Endodermal cell (in vitro differentiated cells): ENCODE results near the gene MYL12A. TPM values are rescaled to one million over a fixed set of nuclear protein-coding genes. Genes with fewer than 3 reads are reported as not detected.
A peak's percentile ranks its signal among the peaks of the same experiment; 100 is the strongest.

Experiments used
- DNase-seq: peaks from one replicate; pipeline ENCODE4 v3.0.0-alpha.2; 2017
- H3K27ac ChIP-seq: 2 replicates; pipeline ENCODE4 v1.5.1; 2013; ENCODE audit warnings: mild to moderate bottlenecking, low read depth, low read length, moderate library complexity
- H3K27me3 ChIP-seq: 2 replicates; pipeline ENCODE4 v1.6.1; 2013; ENCODE audit warnings: mild to moderate bottlenecking, low read length, moderate library complexity; ENCODE audit not compliant: insufficient read depth, control insufficient read depth, poor library complexity, severe bottlenecking
- H3K36me3 ChIP-seq: 2 replicates; pipeline ENCODE4 v1.7.0; 2013; ENCODE audit warnings: mild to moderate bottlenecking, low read length, moderate library complexity; ENCODE audit not compliant: control insufficient read depth, insufficient read depth
- H3K4me1 ChIP-seq: one replicate; pipeline ENCODE4 v1.7.0; 2013; ENCODE audit warnings: low read length; ENCODE audit not compliant: control insufficient read depth, insufficient read depth
- H3K4me3 ChIP-seq: 2 replicates; pipeline ENCODE4 v1.5.1; 2013; ENCODE audit warnings: mild to moderate bottlenecking, low read length, moderate library complexity
- H3K9ac ChIP-seq: 2 replicates; pipeline ENCODE4 v1.6.1; 2013; ENCODE audit warnings: mild to moderate bottlenecking, low read length, moderate library complexity; ENCODE audit not compliant: poor library complexity, severe bottlenecking; ENCODE audit errors: extremely low read depth
- H3K9me3 ChIP-seq: 2 replicates; pipeline ENCODE4 v1.6.1; 2013; ENCODE audit warnings: mild to moderate bottlenecking, low read length, moderate library complexity; ENCODE audit not compliant: control insufficient read depth
- H3K27ac Mint-ChIP-seq: 2 replicates; pipeline ENCODE4 v1.8.0; 2020; ENCODE audit warnings: mixed read lengths
- H3K27me3 Mint-ChIP-seq: 2 replicates; pipeline ENCODE4 v1.8.0; 2021; ENCODE audit warnings: mild to moderate bottlenecking, mixed read lengths; ENCODE audit not compliant: insufficient read depth
- H3K36me3 Mint-ChIP-seq: 2 replicates; pipeline ENCODE4 v1.8.0; 2020; ENCODE audit warnings: low read depth, mixed read lengths
- H3K4me1 Mint-ChIP-seq: 2 replicates; pipeline ENCODE4 v1.8.0; 2020; ENCODE audit warnings: mixed read lengths
- H3K4me3 Mint-ChIP-seq: 2 replicates; pipeline ENCODE4 v1.8.0; 2020; ENCODE audit warnings: mild to moderate bottlenecking, moderate library complexity, mixed read lengths
- H3K9me3 Mint-ChIP-seq: 2 replicates; pipeline ENCODE4 v1.8.0; 2020; ENCODE audit warnings: mild to moderate bottlenecking, mixed read lengths
- WGBS, 2 experiments: methylation state at CpG; one replicate each; pipeline versions ENCODE4 v1.1.5 to v1.1.7; 2013; ENCODE audit warnings: missing lambda C conversion rate in 2 of 2, mixed read lengths in 1 of 2; ENCODE audit not compliant: insufficient coverage in 1 of 2, insufficient read length in 1 of 2; 5-methylcytosine and 5-hydroxymethylcytosine counted together
- total RNA-seq, 2 donors: library from RNA; stranded (reverse); fragmentation: NEBNext Ultra II Directional in 1 of 2; extraction: Animal tissue kit (Norgen Biotek cat#: 25700) in 1 of 2; gene quantifications; 2 replicates in 1 of 2; 3 replicates in 1 of 2; pipeline ENCODE4 v1.2.1, GENCODE V29; 2021
- TF ChIP-seq, protein P1 (sequence below): fragments of 200-600 bp; sonication (generic); conservative IDR thresholded peaks from 2 replicates; pipeline ENCODE4 v1.5.0; 2021; ENCODE audit warnings: antibody characterized with exemption, mild to moderate bottlenecking

The MYL12A gene
- total RNA-seq, 2 donors from 2014 or later = 267 to 271 TPM

DNA sequence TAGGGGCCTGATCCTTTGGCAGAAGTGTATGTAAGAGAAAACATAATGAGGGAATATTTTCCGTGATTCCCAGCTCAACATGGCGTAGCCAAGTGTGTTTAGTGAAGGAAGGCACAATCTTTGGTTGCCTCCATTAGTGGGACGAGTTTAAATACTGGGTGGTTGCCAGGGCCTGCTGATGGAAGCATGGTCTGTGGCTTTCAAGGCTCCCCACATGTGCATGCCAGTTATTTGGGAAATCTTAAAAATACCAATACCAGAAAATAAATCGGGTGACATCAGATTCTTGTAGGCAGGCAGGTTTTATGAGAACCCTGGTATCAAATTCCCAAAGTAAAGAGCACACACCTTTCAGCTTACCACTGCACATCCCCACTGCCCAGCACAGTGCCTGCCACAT is 7.1 kb downstream of the MYL12A start:
- Histone ChIP-seq H3K4me3 (no peak overlapping the region), H3K9me3 (no peaks in the 10 kb centered on the region), H3K4me1 (peaks cover 19% of the 10 kb centered on the region), H3K36me3 (peaks cover 83% of the 10 kb centered on the region), H3K27ac (no peak overlapping the region), H3K9ac (no peak overlapping the region), H3K27me3 (no peaks in the 10 kb centered on the region)
- TF ChIP-seq, protein P1, sequence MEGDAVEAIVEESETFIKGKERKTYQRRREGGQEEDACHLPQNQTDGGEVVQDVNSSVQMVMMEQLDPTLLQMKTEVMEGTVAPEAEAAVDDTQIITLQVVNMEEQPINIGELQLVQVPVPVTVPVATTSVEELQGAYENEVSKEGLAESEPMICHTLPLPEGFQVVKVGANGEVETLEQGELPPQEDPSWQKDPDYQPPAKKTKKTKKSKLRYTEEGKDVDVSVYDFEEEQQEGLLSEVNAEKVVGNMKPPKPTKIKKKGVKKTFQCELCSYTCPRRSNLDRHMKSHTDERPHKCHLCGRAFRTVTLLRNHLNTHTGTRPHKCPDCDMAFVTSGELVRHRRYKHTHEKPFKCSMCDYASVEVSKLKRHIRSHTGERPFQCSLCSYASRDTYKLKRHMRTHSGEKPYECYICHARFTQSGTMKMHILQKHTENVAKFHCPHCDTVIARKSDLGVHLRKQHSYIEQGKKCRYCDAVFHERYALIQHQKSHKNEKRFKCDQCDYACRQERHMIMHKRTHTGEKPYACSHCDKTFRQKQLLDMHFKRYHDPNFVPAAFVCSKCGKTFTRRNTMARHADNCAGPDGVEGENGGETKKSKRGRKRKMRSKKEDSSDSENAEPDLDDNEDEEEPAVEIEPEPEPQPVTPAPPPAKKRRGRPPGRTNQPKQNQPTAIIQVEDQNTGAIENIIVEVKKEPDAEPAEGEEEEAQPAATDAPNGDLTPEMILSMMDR = no peak
- H3K4me3 Mint-ChIP-seq = no peak overlapping the region
- H3K36me3 Mint-ChIP-seq = peaks cover 52% of the 10 kb centered on the region
- peak overlapping the region; percentile 22 for H3K27ac Mint-ChIP-seq
- H3K9me3 Mint-ChIP-seq = no peaks in the 10 kb centered on the region
- no peaks in the 10 kb centered on the region for H3K27me3 Mint-ChIP-seq
- DNase-seq = no peak
- 95 to 100% methylated on average over 3 to 4 of the region's 4 CpGs for WGBS, 2 experiments
- H3K4me1 Mint-ChIP-seq = peaks cover 48% of the 10 kb centered on the region

GRCh38 chr18:3255611-3256165 is 8.1 kb downstream of the MYL12A start:
- WGBS, 2 experiments = 85 to 93% methylated on average over 3 to 5 of the region's 5 CpGs
- peaks cover 52% of the 10 kb centered on the region for H3K36me3 Mint-ChIP-seq

GRCh38 chr18:3256693-3257626 is 9.4 kb downstream of the MYL12A start:
- WGBS, 2 experiments = 90 to 97% methylated on average over 5 of the region's 5 CpGs
- Histone ChIP-seq H3K36me3 (peaks cover 72% of the 10 kb centered on the region), H3K9me3 (no peaks in the 10 kb centered on the region), H3K4me3 (peak overlapping the region; percentile 22), H3K9ac (no peak overlapping the region), H3K27ac (no peak overlapping the region), H3K4me1 (peaks cover 19% of the 10 kb centered on the region), H3K27me3 (no peaks in the 10 kb centered on the region)
- no peaks in the 10 kb centered on the region for H3K9me3 Mint-ChIP-seq
- peaks cover 52% of the 10 kb centered on the region for H3K36me3 Mint-ChIP-seq
- no peaks in the 10 kb centered on the region for H3K27me3 Mint-ChIP-seq
- DNase-seq = no peak
- peak overlapping the region; percentile 61 for H3K27ac Mint-ChIP-seq
- TF ChIP-seq, protein P1 = no peak
- H3K4me3 Mint-ChIP-seq = no peak overlapping the region
- peaks cover 44% of the 10 kb centered on the region for H3K4me1 Mint-ChIP-seq

More at GRCh38 chr18:3255611-3256165, 8.1 kb downstream of the MYL12A start:
- no peaks in the 10 kb centered on the region for H3K27me3 ChIP-seq
- peaks cover 45% of the 10 kb centered on the region for H3K4me1 Mint-ChIP-seq
- H3K4me3 ChIP-seq = peak overlapping the region; percentile 22
- H3K27ac Mint-ChIP-seq = peak overlapping the region; percentile 26
- H3K4me1 ChIP-seq = peaks cover 19% of the 10 kb centered on the region
- H3K9me3 ChIP-seq = no peaks in the 10 kb centered on the region
- H3K27me3 Mint-ChIP-seq = no peaks in the 10 kb centered on the region
- TF ChIP-seq, protein P1 = no peak
- no peak for DNase-seq
- H3K27ac ChIP-seq = no peak overlapping the region
- no peak overlapping the region for H3K4me3 Mint-ChIP-seq
- H3K9ac ChIP-seq = no peak overlapping the region
- no peaks in the 10 kb centered on the region for H3K9me3 Mint-ChIP-seq
- peaks cover 74% of the 10 kb centered on the region for H3K36me3 ChIP-seq
